Activated CD4-positive, alpha-beta T cell treated with anti-CD3 and anti-CD28 coated beads for 4 hours (primary cell): ENCODE data around the gene F13B.
"Not testable (repeated sequence)": the region's sequence is repeated elsewhere in the genome, so short reads cannot be mapped to it uniquely, and the experiment has no call there.

Experiments
- DNase-seq, 2 donors: peaks; one replicate each; pipeline ENCODE4 v3.0.0-alpha.2; 2020

Gene F13B, protein sequence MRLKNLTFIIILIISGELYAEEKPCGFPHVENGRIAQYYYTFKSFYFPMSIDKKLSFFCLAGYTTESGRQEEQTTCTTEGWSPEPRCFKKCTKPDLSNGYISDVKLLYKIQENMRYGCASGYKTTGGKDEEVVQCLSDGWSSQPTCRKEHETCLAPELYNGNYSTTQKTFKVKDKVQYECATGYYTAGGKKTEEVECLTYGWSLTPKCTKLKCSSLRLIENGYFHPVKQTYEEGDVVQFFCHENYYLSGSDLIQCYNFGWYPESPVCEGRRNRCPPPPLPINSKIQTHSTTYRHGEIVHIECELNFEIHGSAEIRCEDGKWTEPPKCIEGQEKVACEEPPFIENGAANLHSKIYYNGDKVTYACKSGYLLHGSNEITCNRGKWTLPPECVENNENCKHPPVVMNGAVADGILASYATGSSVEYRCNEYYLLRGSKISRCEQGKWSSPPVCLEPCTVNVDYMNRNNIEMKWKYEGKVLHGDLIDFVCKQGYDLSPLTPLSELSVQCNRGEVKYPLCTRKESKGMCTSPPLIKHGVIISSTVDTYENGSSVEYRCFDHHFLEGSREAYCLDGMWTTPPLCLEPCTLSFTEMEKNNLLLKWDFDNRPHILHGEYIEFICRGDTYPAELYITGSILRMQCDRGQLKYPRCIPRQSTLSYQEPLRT

DNA sequence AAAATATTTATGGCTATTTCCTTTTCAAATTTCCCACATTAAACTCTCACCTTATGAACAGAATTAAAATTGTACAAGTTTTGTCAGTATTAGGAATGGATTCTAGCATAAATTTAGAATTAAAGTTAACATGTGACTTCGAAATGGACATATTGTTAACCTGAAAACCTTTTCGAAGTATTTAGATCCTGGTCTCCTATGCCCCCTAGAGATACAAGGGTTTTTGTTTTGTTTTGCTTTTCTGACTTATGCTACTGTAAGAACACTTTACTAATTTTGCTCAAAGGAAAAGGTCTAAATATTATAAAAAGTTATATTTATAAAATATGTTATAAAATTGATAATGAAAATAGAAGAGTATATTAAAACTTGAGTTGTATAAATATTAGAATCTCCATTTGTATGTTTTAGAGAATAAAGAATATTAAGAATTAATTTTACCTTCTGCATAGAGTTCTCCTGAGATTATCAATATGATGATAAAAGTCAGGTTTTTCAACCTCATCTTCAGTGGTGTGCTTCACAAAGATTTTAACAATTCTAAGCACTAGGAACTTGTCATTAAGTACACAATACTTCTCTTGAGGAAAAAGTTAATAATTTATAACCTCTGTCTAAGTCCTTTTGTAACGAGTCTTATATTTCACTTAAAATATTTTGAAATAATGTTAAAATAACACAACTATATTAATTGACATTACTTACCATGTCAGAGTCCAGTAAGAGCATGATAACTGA is at the start of gene F13B:
Gene F13B (minus strand): TSS at position 542 of the 738 bp plus-strand sequence. CDS start 37 bp downstream, at position 505.
- no peak for DNase-seq

- DNase-seq: no peak
Measured at GRCh38 chr1:197116156-197116555, 49.1 kb upstream of the F13B start.

DNA sequence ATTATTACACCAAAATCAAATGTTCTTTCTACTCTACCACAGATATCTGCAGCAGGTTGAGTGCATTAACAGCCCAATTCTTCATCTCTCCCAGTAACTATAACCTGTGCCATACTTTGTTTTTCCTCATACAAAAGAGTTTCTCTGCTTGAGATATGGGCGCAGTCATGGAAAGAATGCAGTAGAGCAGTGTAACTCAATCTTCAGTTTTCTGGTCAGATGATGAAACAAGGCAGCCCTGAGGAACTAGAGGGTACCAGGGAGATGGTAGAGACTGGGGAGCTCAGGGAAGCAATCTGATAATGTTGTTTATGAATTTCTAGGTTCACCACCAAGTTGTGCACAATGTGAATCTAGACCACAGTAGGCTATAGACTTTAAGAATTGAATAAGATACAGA is 39.8 kb upstream of the F13B start:
- DNase-seq: no peak

GRCh38 chr1:197103300-197103699 is 36.2 kb upstream of the F13B start:
- no peak for DNase-seq

DNA sequence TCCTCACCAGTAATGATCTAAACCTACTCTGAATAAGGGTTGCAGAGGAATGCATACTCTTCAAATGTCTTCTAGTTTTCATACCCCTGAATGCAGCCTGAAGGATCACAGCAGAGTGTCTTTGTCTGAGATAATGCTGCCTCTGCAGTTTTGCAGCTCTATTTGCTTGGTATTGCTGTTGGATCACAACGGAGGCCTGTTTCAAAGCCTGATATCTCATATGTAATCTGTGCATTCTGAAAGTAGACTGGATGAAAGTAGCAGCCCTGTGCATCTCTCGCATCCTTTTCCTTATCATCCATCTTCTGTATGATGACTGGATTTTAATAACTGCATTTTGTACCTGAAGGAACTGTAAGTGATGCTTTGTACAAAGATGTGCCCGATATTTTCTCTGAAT is 34.9 kb upstream of the F13B start:
- no peak for DNase-seq

GRCh38 chr1:197100677-197101076 is 33.6 kb upstream of the F13B start:
- DNase-seq: no peak

DNA sequence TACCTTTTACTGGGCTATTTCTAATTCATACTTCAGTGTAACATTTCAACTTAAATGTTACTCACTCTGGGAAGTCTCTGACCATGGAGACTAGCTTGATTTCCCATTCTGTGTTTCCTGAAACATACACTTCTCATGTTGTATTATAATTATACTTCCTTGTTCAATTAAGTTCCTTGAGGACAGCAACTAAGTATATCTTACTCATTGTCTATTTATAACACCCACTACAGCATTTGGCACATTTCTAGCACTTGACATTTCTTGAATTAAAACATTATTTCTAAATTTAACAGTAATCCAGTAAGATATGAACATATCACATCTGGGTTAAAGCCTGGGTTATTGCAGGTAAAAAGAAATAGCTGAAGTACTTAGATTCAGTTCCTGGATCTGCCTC is 32.4 kb upstream of the F13B start:
- no peak for DNase-seq

- not testable (repeated sequence) for DNase-seq
Measured at GRCh38 chr1:197096971-197097370, 29.9 kb upstream of the F13B start.

- DNase-seq: no peak
Measured at GRCh38 chr1:197096137-197096536, 29.1 kb upstream of the F13B start.

GRCh38 chr1:197093226-197093885 is 26.3 kb upstream of the F13B start:
- no peak for DNase-seq

DNA sequence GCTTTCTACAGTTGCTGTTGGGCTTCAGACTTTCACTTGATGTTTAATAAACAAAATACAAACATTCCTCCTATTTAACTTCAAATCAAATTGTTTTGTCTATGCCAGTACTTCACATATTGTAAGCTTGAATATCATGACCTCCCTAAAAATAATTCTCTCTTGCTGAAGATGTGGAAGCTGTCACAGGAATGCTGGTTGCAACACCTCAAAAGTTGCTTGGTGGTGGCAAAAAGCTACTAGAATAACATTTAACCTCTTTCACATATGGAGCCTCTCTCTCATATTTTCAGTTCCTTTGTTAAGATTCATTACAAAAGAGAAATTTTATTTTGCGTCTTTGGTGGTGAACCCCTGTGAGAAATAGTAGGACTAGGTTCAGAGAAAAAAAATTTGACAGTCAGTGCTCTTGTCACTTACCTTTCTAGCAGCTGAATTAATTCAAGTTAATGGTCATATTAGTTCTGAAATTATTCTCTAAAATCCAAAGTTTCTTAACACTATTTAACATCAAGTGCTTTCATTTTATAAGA is 25.5 kb upstream of the F13B start:
- DNase-seq: no peak

DNA sequence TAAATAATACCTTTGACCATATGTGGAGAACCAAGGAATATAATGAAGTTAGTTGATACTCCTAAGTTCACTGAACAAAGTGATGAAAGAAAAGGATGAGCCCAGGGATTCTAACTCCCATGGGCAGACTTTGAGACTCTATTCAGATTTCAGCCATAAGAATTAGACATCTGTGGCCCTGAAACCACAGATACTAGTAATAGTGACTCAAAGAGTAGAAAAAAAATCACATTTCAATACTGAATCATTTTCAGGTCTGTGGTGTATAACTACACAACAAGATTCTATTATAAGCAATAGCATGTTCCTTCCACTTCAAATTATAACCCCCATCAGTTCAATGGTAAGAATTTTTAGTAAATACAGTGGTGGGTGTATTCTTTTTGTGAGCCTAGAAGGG is 16.4 kb upstream of the F13B start:
- DNase-seq: no peak

- no peak for DNase-seq
Measured at GRCh38 chr1:197081117-197081753, 14.2 kb upstream of the F13B start.

DNA sequence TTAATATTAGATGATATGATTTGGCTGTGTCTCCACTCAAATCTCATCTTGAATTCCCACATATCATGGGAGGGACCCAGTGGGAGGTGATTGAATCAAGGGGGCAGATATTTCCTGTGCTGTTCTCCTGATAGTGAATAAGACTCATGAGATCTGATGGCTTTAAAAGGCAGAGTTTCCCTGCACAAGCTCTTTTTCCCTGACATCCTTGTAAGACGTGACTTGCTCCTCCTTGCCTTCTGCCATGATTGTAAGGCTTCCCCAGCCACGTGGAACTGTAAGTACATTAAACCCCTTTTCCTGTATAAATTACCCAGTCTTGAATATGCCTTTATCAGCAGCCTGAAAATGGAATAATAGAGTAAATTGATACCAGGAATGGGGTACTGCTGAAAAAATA is 13.3 kb upstream of the F13B start:
- DNase-seq: no peak

DNA sequence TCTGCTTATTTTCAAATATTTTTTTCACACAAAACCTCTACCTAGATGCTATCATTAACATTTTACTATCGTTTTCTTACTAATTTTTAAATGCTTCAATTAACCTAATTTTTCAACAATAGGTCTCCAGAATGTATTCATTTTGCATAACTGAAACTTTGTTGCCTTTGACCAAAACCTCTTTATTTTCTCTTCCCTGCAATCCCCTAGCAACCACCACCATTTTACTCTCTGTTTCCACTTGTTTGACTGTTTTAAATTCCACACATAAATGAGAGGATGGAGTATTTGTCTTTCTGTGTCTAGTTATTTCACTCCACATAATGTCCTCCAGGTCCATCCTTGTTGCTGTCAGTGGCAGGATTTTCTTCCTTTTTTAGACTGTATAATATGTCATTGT is 9.5 kb upstream of the F13B start:
- DNase-seq: no peak

DNA sequence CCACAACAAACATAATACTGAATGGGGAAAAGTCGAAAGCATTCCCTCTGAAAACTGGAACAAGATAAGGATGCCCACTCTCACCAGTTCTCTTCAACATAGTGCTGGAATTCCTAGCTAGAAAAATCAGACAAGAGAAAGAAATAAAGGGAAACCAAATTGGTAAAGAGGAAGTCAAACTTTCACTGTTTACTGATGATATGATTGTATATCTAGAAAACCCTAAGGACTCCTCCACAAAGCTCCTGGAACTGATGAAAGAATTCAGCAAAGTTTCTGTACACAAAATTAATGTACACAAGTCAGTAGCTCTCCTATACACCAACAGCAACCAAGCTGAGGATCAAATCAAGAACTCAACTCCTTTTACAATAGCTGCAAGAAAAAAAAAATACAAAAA is 6.9 kb upstream of the F13B start:
- DNase-seq: no peak

GRCh38 chr1:197067457-197067818 is 378 bp upstream of the F13B start:
- DNase-seq: no peak

GRCh38 chr1:197066277-197066676 is 783 bp downstream of the F13B start:
- DNase-seq: no peak

DNA sequence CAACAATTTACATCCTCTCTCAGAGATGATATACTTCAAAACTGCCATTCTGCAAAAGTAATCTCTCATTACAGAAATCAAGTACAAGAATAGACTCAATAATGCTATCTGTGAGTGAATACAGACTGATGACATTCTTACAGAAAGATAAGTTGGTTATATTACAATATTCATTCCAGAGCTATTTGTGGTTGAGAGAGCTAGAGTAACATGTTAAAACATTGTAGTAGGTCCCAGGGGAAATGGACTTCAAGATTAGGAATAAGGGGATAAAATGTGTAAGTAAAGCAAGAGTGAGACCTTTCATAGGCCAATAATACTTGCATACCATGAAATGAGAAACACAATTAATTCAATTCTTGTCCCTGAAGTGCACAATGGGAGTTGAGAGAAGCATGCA is 1.5 kb downstream of the F13B start:
- DNase-seq: no peak

DNA sequence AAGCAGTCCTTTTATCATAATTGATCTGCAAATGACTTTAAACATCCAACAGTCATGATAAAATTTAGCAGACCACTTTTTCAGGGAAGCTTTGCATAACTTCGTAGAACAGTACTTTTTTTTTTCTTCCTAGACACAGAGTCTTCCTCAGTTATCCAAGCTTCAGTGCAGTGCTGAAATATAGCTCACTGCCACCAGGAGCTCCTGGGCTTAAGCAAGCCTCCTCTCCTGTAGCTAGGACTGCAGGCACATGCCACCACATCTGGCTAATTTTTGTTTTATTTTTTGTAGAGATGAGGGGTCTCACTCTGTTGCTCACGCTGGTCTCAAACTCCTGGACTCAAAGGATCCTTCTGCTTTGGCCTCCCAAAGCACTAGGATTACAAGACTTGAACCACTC is 3.8 kb downstream of the F13B start:
- no peak for DNase-seq

DNA sequence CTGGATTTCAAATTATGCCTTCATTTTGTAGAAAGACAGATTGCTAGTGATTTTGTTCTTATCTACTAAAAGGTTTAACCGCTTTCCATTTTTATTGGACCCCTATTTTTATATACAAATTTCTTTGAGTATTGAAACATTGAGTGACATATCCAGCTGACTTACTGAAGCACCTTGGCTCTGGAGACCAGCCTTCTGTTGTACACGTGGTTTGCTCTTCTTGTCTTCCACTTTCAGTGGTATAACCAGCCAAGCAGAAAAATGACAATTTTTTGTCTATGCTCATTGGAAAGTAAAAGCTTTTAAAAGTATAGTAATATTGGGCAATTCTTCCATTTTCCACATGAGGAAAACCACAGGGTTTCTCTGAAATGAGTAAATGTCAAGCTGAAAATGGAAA is 4.4 kb downstream of the F13B start:
- DNase-seq: no peak

DNA sequence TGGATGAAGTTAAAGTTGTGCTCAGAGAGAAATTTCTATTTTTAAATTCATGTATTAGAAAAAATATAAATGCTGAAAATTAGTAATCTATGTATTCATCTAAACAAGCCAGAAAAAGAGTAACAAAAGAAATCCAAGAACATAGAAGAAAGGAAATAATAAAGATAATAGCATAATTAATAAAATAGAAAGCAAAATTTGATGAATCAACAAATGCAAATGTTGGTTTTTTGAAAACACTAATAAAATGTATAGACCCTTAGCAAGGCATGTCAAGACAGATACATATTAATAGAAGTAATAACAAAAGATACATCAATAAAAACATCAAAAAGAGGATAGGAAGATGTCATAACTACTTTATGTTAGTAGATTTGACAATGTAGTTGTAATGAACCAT is 18.0 kb downstream of the F13B start:
- no peak for DNase-seq
